ENCODE results near the gene SLC26A11.

The SLC26A11 gene

GRCh38 chr17:80183581-80184422 lies 36.4 kb upstream of the SLC26A11 start:
- no peak for TF ChIP-seq CTCF (IDR thresholded peaks at IDR 0.05)
- peaks cover 0 to 58% of the 10 kb centered on the region in 2 donors for H3K27me3 ChIP-seq
- H3K9me3 ChIP-seq: no peaks in the 10 kb centered on the region
- H3K36me3 ChIP-seq: no peaks in the 10 kb centered on the region
- no peak for DNase-seq
- H3K27ac ChIP-seq: no peak overlapping the region
- intact Hi-C loops (cut with DNase I; ENCODE audit: low total_unique reads): no loop called here
- no peak overlapping the region for H3K4me3 ChIP-seq
- peaks cover 0 to 5% (median 4%) of the 10 kb centered on the region in 4 donors for H3K4me1 ChIP-seq

DNA sequence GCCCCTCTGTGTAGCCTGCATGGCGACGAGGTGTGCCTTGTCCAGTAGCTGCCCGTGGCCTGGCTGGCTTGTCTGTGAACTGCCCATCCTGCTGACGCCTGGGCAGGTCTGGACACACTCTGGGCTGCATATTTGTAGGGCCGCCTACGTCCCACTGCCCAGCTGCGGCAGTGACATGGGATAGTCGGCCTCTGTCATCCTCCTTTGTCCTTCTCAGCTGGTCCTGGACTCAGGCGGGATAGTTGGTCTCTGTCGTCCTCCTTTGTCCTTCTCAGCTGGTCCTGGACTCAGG lies 35.9 kb upstream of the SLC26A11 start:
- Histone ChIP-seq H3K36me3 (no peaks in the 10 kb centered on the region), H3K27ac (no peak overlapping the region), H3K4me1 (peaks cover 0 to 5% (median 4%) of the 10 kb centered on the region in 4 donors), H3K27me3 (peaks cover 0 to 63% of the 10 kb centered on the region in 2 donors), H3K9me3 (no peaks in the 10 kb centered on the region), H3K4me3 (no peak overlapping the region)
- TF ChIP-seq CTCF (IDR thresholded peaks at IDR 0.05): no peak
- intact Hi-C loops (cut with DNase I; ENCODE audit: low total_unique reads): no loop called here
- no peak for DNase-seq

DNA sequence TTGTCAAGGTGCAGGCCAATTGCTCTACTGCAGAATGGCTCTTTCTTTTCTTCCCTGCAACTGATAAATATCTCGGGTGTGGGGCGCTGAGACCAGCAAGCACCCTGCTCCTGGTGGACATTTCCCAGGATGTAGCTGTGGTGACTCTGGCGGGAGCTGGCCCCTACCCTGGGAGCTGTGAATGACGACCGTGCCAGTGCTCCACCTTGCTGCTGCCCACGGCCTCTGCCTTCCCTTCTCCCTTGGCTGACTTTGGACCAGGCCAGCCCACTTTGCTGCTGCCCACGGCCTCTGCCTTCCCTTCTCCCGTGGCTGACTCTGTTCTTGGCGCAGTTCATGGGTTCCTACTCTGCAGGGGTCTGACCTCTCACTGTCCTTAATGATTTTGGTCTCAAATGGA lies 34.3 kb upstream of the SLC26A11 start:
- TF ChIP-seq CTCF (IDR thresholded peaks at IDR 0.05): no peak
- DNase-seq: no peak
- H3K4me3 ChIP-seq: no peak overlapping the region

DNA sequence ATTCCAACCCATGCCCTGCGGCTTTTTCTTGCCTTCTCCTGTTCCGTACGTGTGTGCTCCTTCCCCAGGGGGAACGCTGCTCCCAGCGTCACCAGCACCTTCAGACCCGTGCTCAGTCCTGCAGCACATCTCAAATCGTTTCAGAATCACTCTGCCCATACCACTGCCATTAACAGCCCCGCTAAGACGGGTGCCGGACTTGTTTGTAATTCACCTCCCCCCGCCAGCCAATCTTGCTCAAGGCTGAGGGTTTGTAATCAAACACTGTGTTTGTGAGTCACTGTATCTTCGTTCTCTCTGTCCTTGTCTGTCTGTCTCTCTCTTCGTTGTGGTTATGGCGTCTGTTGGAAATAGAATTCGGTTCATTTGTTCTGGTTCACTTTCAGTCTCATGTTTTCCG lies 33.1 kb upstream of the SLC26A11 start:
- no peak for TF ChIP-seq CTCF (IDR thresholded peaks at IDR 0.05)
- H3K36me3 ChIP-seq: no peaks in the 10 kb centered on the region
- no peak overlapping the region for H3K27ac ChIP-seq
- peaks cover 0 to 63% of the 10 kb centered on the region in 2 donors for H3K27me3 ChIP-seq
- no peak overlapping the region for H3K4me3 ChIP-seq
- no peaks in the 10 kb centered on the region for H3K9me3 ChIP-seq
- H3K4me1 ChIP-seq: peaks cover 0 to 13% (median 8%) of the 10 kb centered on the region in 4 donors
- intact Hi-C loops (cut with DNase I; ENCODE audit: low total_unique reads): no loop called here
- DNase-seq: no peak

More for the DNA sequence above, 34.3 kb upstream of the SLC26A11 start:
- peaks cover 0 to 5% (median 4%) of the 10 kb centered on the region in 4 donors for H3K4me1 ChIP-seq
- intact Hi-C loops (cut with DNase I; ENCODE audit: low total_unique reads): no loop called here
- H3K36me3 ChIP-seq: no peaks in the 10 kb centered on the region
- H3K27me3 ChIP-seq: peaks cover 0 to 69% of the 10 kb centered on the region in 2 donors
- H3K27ac ChIP-seq: no peak overlapping the region
- no peaks in the 10 kb centered on the region for H3K9me3 ChIP-seq

DNA sequence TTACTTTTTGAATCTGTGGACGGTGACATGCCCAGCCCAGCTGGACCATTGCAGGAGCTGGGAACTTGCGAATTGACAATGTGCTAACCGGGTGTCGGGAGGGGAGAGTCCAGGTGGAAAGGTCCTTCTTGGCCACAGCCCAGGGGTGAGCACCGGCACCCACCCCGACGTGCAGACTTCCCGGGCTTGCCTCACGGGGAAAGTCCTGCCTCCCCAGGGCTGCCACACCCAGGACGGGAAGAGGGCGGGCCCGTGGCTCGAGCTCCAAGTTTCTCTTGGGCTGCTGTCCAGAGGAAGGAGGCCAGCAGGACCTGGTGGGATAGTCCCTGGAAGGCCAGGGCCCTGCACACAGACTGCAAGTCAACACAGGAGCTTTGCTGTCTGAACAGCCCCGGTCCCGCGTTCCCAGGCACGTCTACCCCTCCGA lies 32.7 kb upstream of the SLC26A11 start:
- intact Hi-C loops (cut with DNase I; ENCODE audit: low total_unique reads): no loop called here
- no peak for DNase-seq
- H3K4me3 ChIP-seq: no peak overlapping the region
- no peak overlapping the region for H3K27ac ChIP-seq
- no peaks in the 10 kb centered on the region for H3K9me3 ChIP-seq
- peaks cover 0 to 17% (median 10%) of the 10 kb centered on the region in 4 donors for H3K4me1 ChIP-seq
- no peak for TF ChIP-seq CTCF (IDR thresholded peaks at IDR 0.05)
- peaks cover 0 to 58% of the 10 kb centered on the region in 2 donors for H3K27me3 ChIP-seq
- H3K36me3 ChIP-seq: no peaks in the 10 kb centered on the region
